HS-5 (cell line): ENCODE results near the gene DEFB128.

Source experiments
- DNase-seq: peaks from one replicate; pipeline ENCODE4 v3.0.0-alpha.2; 2012; ENCODE audit warnings: low read depth

The DEFB128 gene

DNA sequence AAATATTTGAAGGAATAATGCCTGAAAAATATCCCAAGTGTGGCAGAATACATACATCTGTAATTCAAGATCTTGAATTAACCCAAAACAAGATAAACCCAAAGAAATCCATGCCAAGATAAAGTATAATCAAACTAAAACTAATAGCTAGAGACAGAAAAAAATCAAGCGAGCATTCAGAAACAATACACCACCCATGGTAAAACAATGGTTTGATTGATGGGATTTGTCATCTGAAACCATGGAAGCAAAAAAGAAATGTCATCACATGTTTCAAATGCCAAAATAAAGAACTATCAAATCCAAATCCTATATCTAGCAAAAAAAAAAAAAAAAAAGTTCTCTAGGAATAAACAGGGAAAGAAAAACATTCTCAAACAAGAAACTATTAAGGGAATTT lies 37.4 kb downstream of the DEFB128 start:
- no peak for DNase-seq

DNA sequence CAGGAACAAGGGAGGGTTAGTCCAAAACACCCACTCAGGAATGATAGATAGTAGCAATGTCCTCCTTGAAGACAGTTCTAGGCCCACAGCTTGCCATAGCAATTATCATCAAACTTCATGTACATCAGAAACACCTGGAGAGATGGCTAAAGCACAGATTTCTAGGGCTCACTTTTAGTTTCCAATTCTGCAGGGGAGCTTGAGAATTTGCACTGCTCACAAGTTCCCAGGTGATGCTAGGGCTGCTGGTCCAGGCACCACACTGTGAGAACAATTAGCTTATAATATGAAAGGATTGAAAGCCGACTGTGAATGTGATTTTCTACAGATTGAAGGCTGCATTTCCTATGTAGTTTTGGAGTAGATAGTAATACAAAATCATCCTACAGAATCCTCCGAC lies 43.6 kb downstream of the DEFB128 start:
- no peak for DNase-seq

DNA sequence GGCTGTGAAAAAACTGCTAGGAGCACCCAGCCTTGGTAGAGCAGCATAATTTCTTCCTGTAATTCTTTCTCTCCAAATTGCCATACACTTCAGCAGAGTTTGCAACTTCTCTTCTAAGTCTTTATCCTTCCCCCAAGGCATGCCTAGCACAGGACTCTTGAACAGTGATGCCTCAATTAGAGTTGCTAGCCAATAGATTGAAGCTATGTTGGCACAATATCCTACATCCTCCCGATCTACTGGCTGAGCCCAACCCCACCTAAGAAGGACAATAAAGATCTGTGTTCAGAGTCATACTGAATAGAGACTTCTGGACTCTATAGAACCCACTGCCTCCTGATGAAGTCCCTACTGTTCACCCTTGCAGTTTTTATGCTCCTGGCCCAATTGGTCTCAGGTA lies 47.2 kb downstream of the DEFB128 start, which contains the start of gene DEFB126:
DEFB126 (plus strand) TSS at position 301 of the 400 bp plus-strand sequence; CDS start at position 340, 39 bp downstream.
- DNase-seq, result no peak
